GM12873 (cell line): Measurements from ENCODE around the gene IL4R.

Source experiments
- CTCF ChIP-seq: IDR thresholded peaks from 2 replicates; pipeline ENCODE4 v1.5.1; 2012; ENCODE audit warnings: low read depth, mild to moderate bottlenecking, moderate library complexity, low read length, control low read depth; ENCODE audit not compliant: insufficient read depth; ENCODE audit errors: missing control alignments

Gene IL4R

GRCh38 chr16:27312580-27313421, 973 bp upstream of the IL4R start:
- no peak for TF ChIP-seq CTCF

GRCh38 chr16:27314161-27314723, 468 bp downstream of the IL4R start:
- no peak for TF ChIP-seq CTCF

GRCh38 chr16:27314986-27315332, 1.2 kb downstream of the IL4R start:
- no peak for TF ChIP-seq CTCF

GRCh38 chr16:27315333-27316037, 1.7 kb downstream of the IL4R start:
- no peak for TF ChIP-seq CTCF

- no peak for TF ChIP-seq CTCF
These were observed 2.4 kb downstream of the IL4R start for GRCh38 chr16:27316038-27316680.

- no peak for TF ChIP-seq CTCF
These were observed 3.5 kb downstream of the IL4R start for GRCh38 chr16:27317320-27317719.
